K562 (cell line): ENCODE results near the gene POLRMT. TPM values are rescaled to one million over a fixed set of nuclear protein-coding genes. Genes with fewer than 3 reads are reported as not detected.

Source experiments
- ARID3A ChIP-seq: IDR thresholded peaks from 2 replicates; pipeline ENCODE4 v1.6.1; 2012; ENCODE audit warnings: low read depth, low read length, improper control_type of control experiment, borderline replicate concordance
- CBX2 ChIP-seq: fragments of 200-600 bp; sonication (generic); IDR thresholded peaks from one replicate; pipeline ENCODE4 v1.6.1; 2012; ENCODE audit warnings: mild to moderate bottlenecking, low read length, inconsistent platforms; ENCODE audit not compliant: insufficient read depth, poor library complexity, severe bottlenecking
- CTCF ChIP-seq, 3 experiments: IDR thresholded peaks in 2 of 3; conservative IDR thresholded peaks in 1 of 3; 2 replicates each; pipeline ENCODE4 v1.5.1; 2011 to 2012; ENCODE audit warnings: low read length in 3 of 3, mild to moderate bottlenecking in 3 of 3, control low read depth in 2 of 3, improper control_type of control experiment in 1 of 3, inconsistent platforms in 1 of 3, low read depth in 1 of 3, mixed read lengths in 1 of 3, moderate library complexity in 1 of 3; ENCODE audit not compliant: insufficient read depth in 2 of 3
- CUX1 ChIP-seq: fragments of 200-800 bp; sonication (Bioruptor generic); IDR thresholded peaks from 2 replicates; pipeline ENCODE4 v1.6.1; 2016; ENCODE audit warnings: missing genetic modification characterization, missing compliant biosample characterization
- ELF1 ChIP-seq: fragments of 200-800 bp; sonication (Bioruptor generic); IDR thresholded peaks from 2 replicates; pipeline ENCODE4 v1.6.1; 2016; ENCODE audit warnings: missing genetic modification characterization, missing compliant biosample characterization
- HNRNPL ChIP-seq: fragments of 200-400 bp; formaldehyde crosslinking; IDR thresholded peaks from 2 replicates; pipeline ENCODE4 v1.6.1; 2017; ENCODE audit warnings: low read depth, mild to moderate bottlenecking, low read length
- HOXB6 ChIP-seq: fragments of 250-450 bp; sonication (Bioruptor Pico); IDR thresholded peaks from 2 replicates; pipeline ENCODE4 v1.5.1; 2022; ENCODE audit warnings: mild to moderate bottlenecking, borderline replicate concordance
- KDM1A ChIP-seq, 2 experiments: fragments of 450-650 bp; IDR thresholded peaks; 2 replicates each; pipeline ENCODE4 v1.6.1; 2016; ENCODE audit warnings: mild to moderate bottlenecking in 2 of 2
- PYGO2 ChIP-seq: fragments of 450-650 bp; IDR thresholded peaks from 2 replicates; pipeline ENCODE4 v1.6.1; 2016; ENCODE audit warnings: mild to moderate bottlenecking, missing genetic modification characterization, moderate library complexity, missing compliant biosample characterization
- SMAD4 ChIP-seq: fragments of 250-450 bp; sonication (Bioruptor Pico); conservative IDR thresholded peaks from 2 replicates; pipeline ENCODE4 v1.8.0; 2021; ENCODE audit warnings: inconsistent platforms, mild to moderate bottlenecking, moderate library complexity
- STAG1 ChIP-seq: sonication (generic); formaldehyde crosslinking; IDR thresholded peaks from 2 replicates; pipeline ENCODE4 v1.5.0; 2020; ENCODE audit warnings: missing genetic modification reagents, borderline replicate concordance
- ZFP36 ChIP-seq: fragments of 150-350 bp; IDR thresholded peaks from 2 replicates; pipeline ENCODE4 v1.6.1; 2018; ENCODE audit warnings: low read length, low read depth; ENCODE audit not compliant: partially characterized antibody
- ZNF436 ChIP-seq: fragments of 250-450, 450-650 bp; sonication (Bioruptor Pico); formaldehyde crosslinking; IDR thresholded peaks from 2 replicates; pipeline ENCODE4 v1.7.0; 2020; ENCODE audit warnings: mild to moderate bottlenecking
- polyA plus RNA-seq, 8 experiments: library from polyadenylated mRNA; depleted of rRNA in 4 of 8; stranded (reverse) in 5 of 8; unstranded in 3 of 8; fragments of >200 nt; fragmentation: Nextera tagmentation in 2 of 8; fragmentation: Illumina TruSeq in 1 of 8; extraction: Ambion mirVana in 2 of 8; extraction: Trizol in 1 of 8; gene quantifications; 2 replicates each; pipeline versions ENCODE4 v1.2.1 to v1.2.3, GENCODE V29; 2011 to 2014; ENCODE audit warnings: inconsistent platforms in 1 of 8, missing spikeins in 1 of 8
- total RNA-seq, 7 experiments: library from RNA; depleted of rRNA in 6 of 7; stranded (reverse); fragments of >200 nt in 6 of 7; fragmentation: Illumina TruSeq in 2 of 7; extraction: Trizol in 2 of 7; gene quantifications; 2 replicates each; pipeline versions ENCODE4 v1.2.1 to v1.2.3, GENCODE V29; 2011 to 2021; ENCODE audit warnings: low replicate concordance in 1 of 7
- TF ChIP-seq, protein P1 (sequence below): sonication (generic); formaldehyde crosslinking; IDR thresholded peaks from 2 replicates; pipeline ENCODE4 v1.8.0; 2022; ENCODE audit warnings: missing genetic modification reagents, mild to moderate bottlenecking, borderline replicate concordance

POLRMT gene
- total and polyA plus RNA-seq, 9 of the 15 experiments (the other 6 are each of a cell fraction or from before 2014, with no cell fraction given), result 30.3 to 144 (median 68.0) TPM

GRCh38 chr19:572140-572742 is 61.1 kb downstream of the POLRMT start, which contains the start of gene BSG (continued):
- no peak for TF ChIP-seq PYGO2 (tag)
- 0 out of 2 replicates have a peak, but pooled peaks have one; percentile 60 for TF ChIP-seq SMAD4 (CRISPR knock-in tag)
- TF ChIP-seq ZNF436 (CRISPR knock-in tag), result no peak
- TF ChIP-seq CBX2, result no peak
- TF ChIP-seq ELF1 (tag), result peak; percentile 67; the same call in 1 of the 2 replicates
- no peak for TF ChIP-seq ARID3A
- no peak for TF ChIP-seq STAG1
- TF ChIP-seq HOXB6 (CRISPR knock-in tag), result no peak
- no peak for TF ChIP-seq HNRNPL
- no peak for TF ChIP-seq CTCF (IDR thresholded peaks at IDR 0.05 in 2 of 3, conservative IDR thresholded peaks at IDR 0.05 in 1 of 3; ENCODE audit: insufficient read depth in 2 of 3, low read depth in 1 of 3, low read length in 3 of 3)
- peak in 1 of 2 experiments; percentile 50; a peak in 1 of 4 replicates for TF ChIP-seq KDM1A (IDR thresholded peaks at IDR 0.05)
- TF ChIP-seq CUX1 (CRISPR knock-in tag), result no peak
- no peak for TF ChIP-seq ZFP36
- TF ChIP-seq, protein P1, sequence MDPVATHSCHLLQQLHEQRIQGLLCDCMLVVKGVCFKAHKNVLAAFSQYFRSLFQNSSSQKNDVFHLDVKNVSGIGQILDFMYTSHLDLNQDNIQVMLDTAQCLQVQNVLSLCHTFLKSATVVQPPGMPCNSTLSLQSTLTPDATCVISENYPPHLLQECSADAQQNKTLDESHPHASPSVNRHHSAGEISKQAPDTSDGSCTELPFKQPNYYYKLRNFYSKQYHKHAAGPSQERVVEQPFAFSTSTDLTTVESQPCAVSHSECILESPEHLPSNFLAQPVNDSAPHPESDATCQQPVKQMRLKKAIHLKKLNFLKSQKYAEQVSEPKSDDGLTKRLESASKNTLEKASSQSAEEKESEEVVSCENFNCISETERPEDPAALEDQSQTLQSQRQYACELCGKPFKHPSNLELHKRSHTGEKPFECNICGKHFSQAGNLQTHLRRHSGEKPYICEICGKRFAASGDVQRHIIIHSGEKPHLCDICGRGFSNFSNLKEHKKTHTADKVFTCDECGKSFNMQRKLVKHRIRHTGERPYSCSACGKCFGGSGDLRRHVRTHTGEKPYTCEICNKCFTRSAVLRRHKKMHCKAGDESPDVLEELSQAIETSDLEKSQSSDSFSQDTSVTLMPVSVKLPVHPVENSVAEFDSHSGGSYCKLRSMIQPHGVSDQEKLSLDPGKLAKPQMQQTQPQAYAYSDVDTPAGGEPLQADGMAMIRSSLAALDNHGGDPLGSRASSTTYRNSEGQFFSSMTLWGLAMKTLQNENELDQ (CRISPR knock-in tag), result no peak
